OCI-LY1 (cell line): ENCODE measurements around the gene CTDSPL.

Experiments used
- CTCF ChIP-seq: fragments of 200-600 bp; sonication (generic), shearing (Covaris generic); IDR thresholded peaks from 2 replicates; pipeline ENCODE4 v1.5.1; 2017; ENCODE audit warnings: mild to moderate bottlenecking, antibody characterized with exemption, low read length, moderate library complexity, mixed read lengths
- EZH2 ChIP-seq: fragments of 200-600 bp; sonication (generic), shearing (Covaris generic); IDR thresholded peaks from 2 replicates; pipeline ENCODE4 v1.8.0; 2017; ENCODE audit warnings: borderline replicate concordance, mixed run types, mild to moderate bottlenecking, antibody characterized with exemption, low read length, moderate library complexity, mixed read lengths

GRCh38 chr3:37888421-37888820, 26.7 kb downstream of the CTDSPL start:
- TF ChIP-seq CTCF: no peak
- TF ChIP-seq EZH2: no peak
